CD14-positive monocyte (primary cell): ENCODE data around the gene ZXDC. TPM values are rescaled to one million over a fixed set of nuclear protein-coding genes. Genes with fewer than 3 reads are reported as not detected.

Source experiments
- DNase-seq, 3 donors: peaks; one replicate each; pipeline ENCODE4 v3.0.0-alpha.2; 2011 to 2022
- H2AFZ ChIP-seq: 2 replicates; pipeline ENCODE4 v1.6.0; 2012; ENCODE audit warnings: mild to moderate bottlenecking, low read depth, low read length, inconsistent platforms; ENCODE audit not compliant: insufficient read depth, poor library complexity, severe bottlenecking
- H3K27ac ChIP-seq, 2 donors: 1 replicate in 1 of 2; 2 replicates in 1 of 2; pipeline ENCODE4 v1.5.1; 2012 to 2013; ENCODE audit warnings: low read length in 2 of 2, control low read depth in 1 of 2, inconsistent platforms in 1 of 2, low read depth in 1 of 2, mild to moderate bottlenecking in 1 of 2
- H3K27me3 ChIP-seq, 2 donors: one replicate each; pipeline versions ENCODE4 v1.6.0 to v1.6.1; 2011 to 2013; ENCODE audit warnings: low read length in 2 of 2; ENCODE audit not compliant: control insufficient read depth in 2 of 2, insufficient read depth in 2 of 2
- H3K36me3 ChIP-seq, 2 donors: replicated peaks in 1 of 2; 1 replicate in 1 of 2; 2 replicates in 1 of 2; pipeline versions ENCODE4 v1.5.1 to v1.6.1; 2012 to 2013; ENCODE audit warnings: low read length in 2 of 2, control low read depth in 1 of 2, inconsistent platforms in 1 of 2, mild to moderate bottlenecking in 1 of 2; ENCODE audit not compliant: insufficient read depth in 2 of 2, control insufficient read depth in 1 of 2
- H3K4me1 ChIP-seq, 2 donors: 1 replicate in 1 of 2; 2 replicates in 1 of 2; pipeline versions ENCODE4 v1.5.1 to v1.6.1; 2012 to 2013; ENCODE audit warnings: low read length in 2 of 2, control low read depth in 1 of 2, inconsistent platforms in 1 of 2, mild to moderate bottlenecking in 1 of 2, moderate library complexity in 1 of 2; ENCODE audit not compliant: insufficient read depth in 2 of 2, control insufficient read depth in 1 of 2
- H3K4me2 ChIP-seq: replicated peaks from 2 replicates; pipeline ENCODE3; 2012; ENCODE audit warnings: low read length, moderate library complexity, mild to moderate bottlenecking; ENCODE audit not compliant: poor library complexity, severe bottlenecking; ENCODE audit errors: extremely low read depth
- H3K4me3 ChIP-seq, 3 experiments: fragments of 200-600 bp in 1 of 3; sonication (generic) in 1 of 3; replicated peaks in 1 of 3; 1 replicate in 2 of 3; 2 replicates in 1 of 3; pipeline ENCODE4 v1.5.1; 2011 to 2013; ENCODE audit warnings: low read length in 3 of 3, mild to moderate bottlenecking in 3 of 3, control low read depth in 2 of 3, low read depth in 2 of 3, inconsistent platforms in 1 of 3, moderate library complexity in 1 of 3
- H3K79me2 ChIP-seq: 2 replicates; pipeline ENCODE4 v1.6.0; 2012; ENCODE audit warnings: mild to moderate bottlenecking, control low read depth, inconsistent platforms, low read length, moderate library complexity; ENCODE audit not compliant: insufficient read depth
- H3K9ac ChIP-seq: 2 replicates; pipeline ENCODE4 v1.6.0; 2017; ENCODE audit warnings: low read length, mild to moderate bottlenecking; ENCODE audit not compliant: insufficient read depth, poor library complexity, severe bottlenecking
- H3K9me3 ChIP-seq, 2 donors: replicated peaks in 1 of 2; 1 replicate in 1 of 2; 2 replicates in 1 of 2; pipeline versions ENCODE4 v1.5.1 to v1.6.1; 2012 to 2013; ENCODE audit warnings: low read length in 2 of 2, control low read depth in 1 of 2; ENCODE audit not compliant: control insufficient read depth in 1 of 2, insufficient read depth in 1 of 2
- H4K20me1 ChIP-seq: 2 replicates; pipeline ENCODE4 v1.6.0; 2012; ENCODE audit warnings: mild to moderate bottlenecking, low read length, control low read depth, moderate library complexity; ENCODE audit not compliant: insufficient read depth
- H3K27ac Mint-ChIP-seq, 7 donors: one replicate each; pipeline ENCODE4 v1.8.0; 2020; ENCODE audit warnings: mild to moderate bottlenecking in 7 of 7, mixed read lengths in 7 of 7, moderate library complexity in 6 of 7, inconsistent platforms in 2 of 7
- H3K27me3 Mint-ChIP-seq, 3 donors: one replicate each; pipeline ENCODE4 v1.8.0; 2021 to 2022; ENCODE audit warnings: low read depth in 3 of 3, mild to moderate bottlenecking in 3 of 3, mixed read lengths in 3 of 3, moderate library complexity in 3 of 3, inconsistent platforms in 1 of 3
- H3K36me3 Mint-ChIP-seq, 2 donors: one replicate each; pipeline ENCODE4 v1.8.0; 2020; ENCODE audit warnings: mixed read lengths in 2 of 2, inconsistent platforms in 1 of 2, mild to moderate bottlenecking in 1 of 2
- H3K4me1 Mint-ChIP-seq: one replicate; pipeline ENCODE4 v1.8.0; 2020; ENCODE audit warnings: mild to moderate bottlenecking, mixed read lengths
- H3K4me3 Mint-ChIP-seq, 2 donors: one replicate each; pipeline ENCODE4 v1.8.0; 2020; ENCODE audit warnings: mild to moderate bottlenecking in 2 of 2, mixed read lengths in 2 of 2, moderate library complexity in 1 of 2
- H3K9me3 Mint-ChIP-seq, 7 donors: one replicate each; pipeline ENCODE4 v1.8.0; 2020 to 2022; ENCODE audit warnings: mixed read lengths in 7 of 7, mild to moderate bottlenecking in 6 of 7, moderate library complexity in 6 of 7, inconsistent platforms in 2 of 7
- WGBS: methylation state at CpG from one replicate; pipeline ENCODE4 v1.1.5; 2013; ENCODE audit warnings: missing lambda C conversion rate; ENCODE audit not compliant: insufficient coverage; 5-methylcytosine and 5-hydroxymethylcytosine counted together
- intact Hi-C, 2 donors: fragments of 100-400 bp; cut with micrococcal nuclease; formaldehyde crosslinking; loops; one replicate each; pipeline versions ENCODE4 v1.15.0 to v1.15.1; 2023
- polyA plus RNA-seq, 3 donors: library from polyadenylated mRNA; depleted of rRNA in 1 of 3; unstranded in 2 of 3; stranded (reverse) in 1 of 3; fragments of 300-500 nt in 2 of 3; fragments of >200 nt in 1 of 3; fragmentation: Illumina TruSeq in 2 of 3; gene quantifications; 1 replicate in 2 of 3; 2 replicates in 1 of 3; pipeline ENCODE4 v1.2.3, GENCODE V29; 2012 to 2021
- TF ChIP-seq, protein P1 (sequence below): fragments of 200-600 bp; IDR thresholded peaks from one replicate; pipeline ENCODE4 v1.8.0; 2022; ENCODE audit warnings: antibody characterized with exemption, mild to moderate bottlenecking

The ZXDC gene
- polyA plus RNA-seq, 3 donors = 6.3 to 44.8 (median 9.7) TPM

DNA sequence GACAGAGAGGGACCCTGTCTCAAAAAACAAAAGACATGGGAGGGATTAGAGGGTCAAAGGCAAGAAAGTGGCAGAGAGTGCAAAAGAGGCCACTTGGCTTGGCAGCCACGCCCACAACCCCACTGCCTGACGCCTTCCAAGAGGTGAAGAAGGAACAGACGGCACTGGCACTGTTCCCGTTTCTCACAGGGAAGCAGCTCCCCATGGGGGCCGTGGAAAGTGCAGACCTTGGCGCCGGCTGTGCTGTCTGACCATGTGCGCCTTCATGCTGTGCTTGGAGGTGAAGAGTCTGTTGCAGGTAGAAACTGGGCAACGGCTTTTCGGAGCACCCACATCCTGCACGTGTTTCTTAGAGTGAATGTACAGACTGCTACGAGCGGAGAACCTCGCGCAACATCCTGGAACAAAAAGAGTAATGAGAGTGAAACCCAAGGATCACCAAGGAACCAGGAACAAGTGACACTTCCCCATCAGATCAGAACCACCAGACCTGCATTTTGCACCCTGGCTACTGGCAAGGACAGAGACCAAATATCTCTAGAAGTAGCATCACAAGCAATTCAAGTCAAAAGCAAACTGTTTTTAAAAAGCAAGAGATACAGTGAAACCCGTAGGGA, 9.7 kb downstream of the ZXDC start:
- WGBS = 3% methylated on average over 15 of the region's 16 CpGs
- peaks cover 100% of the 10 kb centered on the region for H4K20me1 ChIP-seq
- H3K79me2 ChIP-seq = peaks cover 85% of the 10 kb centered on the region
- peaks cover 77 to 92% of the 10 kb centered on the region in 2 donors for H3K36me3 ChIP-seq
- Mint-ChIP-seq H3K27ac (peak overlapping the region; percentile 84 to 97 (median 91)), H3K4me1 (peaks cover 54% of the 10 kb centered on the region), H3K9me3 (peaks cover 0 to 3% (median 0%) of the 10 kb centered on the region in 7 donors), H3K36me3 (peaks cover 86 to 98% of the 10 kb centered on the region in 2 donors), H3K27me3 (no peaks in the 10 kb centered on the region), H3K4me3 (peak overlapping the region; percentile 62 to 67)
- TF ChIP-seq, protein P1, sequence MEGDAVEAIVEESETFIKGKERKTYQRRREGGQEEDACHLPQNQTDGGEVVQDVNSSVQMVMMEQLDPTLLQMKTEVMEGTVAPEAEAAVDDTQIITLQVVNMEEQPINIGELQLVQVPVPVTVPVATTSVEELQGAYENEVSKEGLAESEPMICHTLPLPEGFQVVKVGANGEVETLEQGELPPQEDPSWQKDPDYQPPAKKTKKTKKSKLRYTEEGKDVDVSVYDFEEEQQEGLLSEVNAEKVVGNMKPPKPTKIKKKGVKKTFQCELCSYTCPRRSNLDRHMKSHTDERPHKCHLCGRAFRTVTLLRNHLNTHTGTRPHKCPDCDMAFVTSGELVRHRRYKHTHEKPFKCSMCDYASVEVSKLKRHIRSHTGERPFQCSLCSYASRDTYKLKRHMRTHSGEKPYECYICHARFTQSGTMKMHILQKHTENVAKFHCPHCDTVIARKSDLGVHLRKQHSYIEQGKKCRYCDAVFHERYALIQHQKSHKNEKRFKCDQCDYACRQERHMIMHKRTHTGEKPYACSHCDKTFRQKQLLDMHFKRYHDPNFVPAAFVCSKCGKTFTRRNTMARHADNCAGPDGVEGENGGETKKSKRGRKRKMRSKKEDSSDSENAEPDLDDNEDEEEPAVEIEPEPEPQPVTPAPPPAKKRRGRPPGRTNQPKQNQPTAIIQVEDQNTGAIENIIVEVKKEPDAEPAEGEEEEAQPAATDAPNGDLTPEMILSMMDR = no peak
- H3K9ac ChIP-seq = no peak overlapping the region
- peak overlapping the region in 1 of 3 experiments; percentile 55 for H3K4me3 ChIP-seq
- peak overlapping the region; percentile 65 to 76 for H3K27ac ChIP-seq
- no peak overlapping the region for H2AFZ ChIP-seq
- peaks cover 46 to 51% of the 10 kb centered on the region in 2 donors for H3K4me1 ChIP-seq
- no peaks in the 10 kb centered on the region for H3K27me3 ChIP-seq
- H3K4me2 ChIP-seq = peak overlapping the region; percentile 61
- peak; percentile 41 to 64 (median 56) for DNase-seq
- H3K9me3 ChIP-seq = no peaks in the 10 kb centered on the region
- intact Hi-C loops = loop anchor here in 1 of 2 donors (10.0 kb wide), 1 partner anchor 111 kb away; the partner anchor contains the start of gene KLF15

DNA sequence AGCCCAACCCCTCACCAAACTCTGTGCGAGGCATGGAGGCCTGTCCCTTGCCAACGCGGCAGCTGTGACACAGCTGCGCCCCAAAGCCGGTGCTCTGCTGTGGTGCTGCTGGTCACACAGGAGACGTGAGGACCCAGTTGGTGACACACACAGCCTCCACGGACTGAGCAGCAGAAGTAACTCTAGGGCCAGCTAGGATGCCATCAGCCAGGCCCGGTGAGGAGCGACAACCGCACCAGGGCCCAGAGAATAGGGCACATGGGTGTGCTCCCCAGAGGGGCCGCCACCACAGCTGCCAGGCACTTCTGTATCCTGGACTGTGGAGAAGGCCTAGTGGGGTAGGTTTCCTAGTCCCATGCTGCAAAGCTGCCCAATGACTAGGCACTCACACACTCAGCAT, 10.7 kb downstream of the ZXDC start:
- peaks cover 46 to 51% of the 10 kb centered on the region in 2 donors for H3K4me1 ChIP-seq
- 94% methylated on average over 9 of the region's 11 CpGs for WGBS

More for the DNA sequence above, 10.7 kb downstream of the ZXDC start:
- Histone ChIP-seq H3K4me3 (no peak overlapping the region), H3K9ac (no peak overlapping the region), H3K36me3 (peaks cover 77 to 92% of the 10 kb centered on the region in 2 donors), H3K27ac (peak overlapping the region; percentile 65 to 76), H3K9me3 (no peaks in the 10 kb centered on the region), H2AFZ (no peak overlapping the region), H4K20me1 (peaks cover 100% of the 10 kb centered on the region), H3K27me3 (no peaks in the 10 kb centered on the region), H3K79me2 (peaks cover 85% of the 10 kb centered on the region), H3K4me2 (no peak overlapping the region)
- H3K27ac Mint-ChIP-seq = peak overlapping the region; percentile 40 to 97 (median 91)
- peaks cover 0 to 3% (median 0%) of the 10 kb centered on the region in 7 donors for H3K9me3 Mint-ChIP-seq
- intact Hi-C loops = loop anchor here in 1 of 2 donors (10.0 kb wide), 1 partner anchor 110 kb away; the partner anchor contains the start of gene KLF15
- peaks cover 84 to 96% of the 10 kb centered on the region in 2 donors for H3K36me3 Mint-ChIP-seq
- H3K4me1 Mint-ChIP-seq = peaks cover 54% of the 10 kb centered on the region
- H3K4me3 Mint-ChIP-seq = peak overlapping the region in 1 of 2 donors; percentile 15
- H3K27me3 Mint-ChIP-seq = no peaks in the 10 kb centered on the region
- TF ChIP-seq, protein P1 = no peak
- no peak for DNase-seq
